Measurements from ENCODE around the gene SEMA4C. TPM values are rescaled to one million over a fixed set of nuclear protein-coding genes. Genes with fewer than 3 reads are reported as not detected.

SEMA4C gene
- polyA plus RNA-seq, 1 donor from 2014 or later = 88.7 TPM

DNA sequence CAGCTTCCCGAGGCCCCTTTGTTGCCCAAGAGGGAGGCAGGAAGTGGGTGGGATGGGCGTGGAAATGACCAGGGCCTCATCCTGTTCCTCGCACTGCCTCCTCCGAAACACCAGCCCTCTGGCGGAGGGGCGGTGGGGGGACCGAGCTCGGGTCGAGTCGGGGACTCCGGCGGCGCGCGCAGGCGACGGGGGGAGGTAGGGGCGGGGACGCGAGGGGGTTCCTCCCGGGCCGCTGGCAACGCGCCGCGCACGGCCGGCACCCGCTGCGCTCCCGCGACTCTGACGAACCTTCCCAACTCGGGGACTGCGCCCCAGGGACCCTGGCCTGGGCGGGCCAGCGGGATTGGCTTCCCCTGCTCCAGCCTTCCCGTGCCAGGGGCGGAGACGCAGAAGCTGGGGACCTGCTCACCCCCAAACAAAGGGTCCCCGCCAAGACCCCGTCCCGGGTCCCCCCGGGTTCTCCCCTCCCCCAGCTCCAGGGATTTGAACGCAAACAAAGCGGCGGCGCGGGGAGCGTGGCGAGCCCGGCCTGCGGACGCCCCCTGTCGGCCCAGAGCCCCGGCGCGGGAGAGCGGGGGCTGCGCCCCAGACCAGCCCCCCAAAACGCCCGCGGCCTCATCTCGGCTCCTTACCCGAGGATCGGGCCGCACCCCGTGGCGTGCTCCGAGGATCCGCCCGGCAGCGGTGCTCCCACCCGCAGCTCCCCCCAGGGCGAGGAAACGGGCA is 1.2 kb downstream of the SEMA4C start:
- TF ChIP-seq, protein P1, sequence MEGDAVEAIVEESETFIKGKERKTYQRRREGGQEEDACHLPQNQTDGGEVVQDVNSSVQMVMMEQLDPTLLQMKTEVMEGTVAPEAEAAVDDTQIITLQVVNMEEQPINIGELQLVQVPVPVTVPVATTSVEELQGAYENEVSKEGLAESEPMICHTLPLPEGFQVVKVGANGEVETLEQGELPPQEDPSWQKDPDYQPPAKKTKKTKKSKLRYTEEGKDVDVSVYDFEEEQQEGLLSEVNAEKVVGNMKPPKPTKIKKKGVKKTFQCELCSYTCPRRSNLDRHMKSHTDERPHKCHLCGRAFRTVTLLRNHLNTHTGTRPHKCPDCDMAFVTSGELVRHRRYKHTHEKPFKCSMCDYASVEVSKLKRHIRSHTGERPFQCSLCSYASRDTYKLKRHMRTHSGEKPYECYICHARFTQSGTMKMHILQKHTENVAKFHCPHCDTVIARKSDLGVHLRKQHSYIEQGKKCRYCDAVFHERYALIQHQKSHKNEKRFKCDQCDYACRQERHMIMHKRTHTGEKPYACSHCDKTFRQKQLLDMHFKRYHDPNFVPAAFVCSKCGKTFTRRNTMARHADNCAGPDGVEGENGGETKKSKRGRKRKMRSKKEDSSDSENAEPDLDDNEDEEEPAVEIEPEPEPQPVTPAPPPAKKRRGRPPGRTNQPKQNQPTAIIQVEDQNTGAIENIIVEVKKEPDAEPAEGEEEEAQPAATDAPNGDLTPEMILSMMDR (IDR thresholded peaks at IDR 0.05; ENCODE audit: poor library complexity, severe bottlenecking) = peak; percentile 72
- TF ChIP-seq EZH2 (IDR thresholded peaks at IDR 0.05; ENCODE audit: borderline replicate concordance, insufficient read depth, low read length, poor library complexity, severe bottlenecking) (no peak), TAF1 (IDR thresholded peaks at IDR 0.05; ENCODE audit: low read depth) (peak; percentile 59), SMC3 (conservative IDR thresholded peaks at IDR 0.05; ENCODE audit: poor library complexity) (peak; percentile 31), EP300 (conservative IDR thresholded peaks at IDR 0.05; ENCODE audit: poor library complexity, severe bottlenecking) (peak; percentile 26), POLR2AphosphoS5 (IDR thresholded peaks at IDR 0.05) (peak; percentile 71), RAD21 (conservative IDR thresholded peaks at IDR 0.05) (no peak)
- TF ChIP-seq, protein P2, sequence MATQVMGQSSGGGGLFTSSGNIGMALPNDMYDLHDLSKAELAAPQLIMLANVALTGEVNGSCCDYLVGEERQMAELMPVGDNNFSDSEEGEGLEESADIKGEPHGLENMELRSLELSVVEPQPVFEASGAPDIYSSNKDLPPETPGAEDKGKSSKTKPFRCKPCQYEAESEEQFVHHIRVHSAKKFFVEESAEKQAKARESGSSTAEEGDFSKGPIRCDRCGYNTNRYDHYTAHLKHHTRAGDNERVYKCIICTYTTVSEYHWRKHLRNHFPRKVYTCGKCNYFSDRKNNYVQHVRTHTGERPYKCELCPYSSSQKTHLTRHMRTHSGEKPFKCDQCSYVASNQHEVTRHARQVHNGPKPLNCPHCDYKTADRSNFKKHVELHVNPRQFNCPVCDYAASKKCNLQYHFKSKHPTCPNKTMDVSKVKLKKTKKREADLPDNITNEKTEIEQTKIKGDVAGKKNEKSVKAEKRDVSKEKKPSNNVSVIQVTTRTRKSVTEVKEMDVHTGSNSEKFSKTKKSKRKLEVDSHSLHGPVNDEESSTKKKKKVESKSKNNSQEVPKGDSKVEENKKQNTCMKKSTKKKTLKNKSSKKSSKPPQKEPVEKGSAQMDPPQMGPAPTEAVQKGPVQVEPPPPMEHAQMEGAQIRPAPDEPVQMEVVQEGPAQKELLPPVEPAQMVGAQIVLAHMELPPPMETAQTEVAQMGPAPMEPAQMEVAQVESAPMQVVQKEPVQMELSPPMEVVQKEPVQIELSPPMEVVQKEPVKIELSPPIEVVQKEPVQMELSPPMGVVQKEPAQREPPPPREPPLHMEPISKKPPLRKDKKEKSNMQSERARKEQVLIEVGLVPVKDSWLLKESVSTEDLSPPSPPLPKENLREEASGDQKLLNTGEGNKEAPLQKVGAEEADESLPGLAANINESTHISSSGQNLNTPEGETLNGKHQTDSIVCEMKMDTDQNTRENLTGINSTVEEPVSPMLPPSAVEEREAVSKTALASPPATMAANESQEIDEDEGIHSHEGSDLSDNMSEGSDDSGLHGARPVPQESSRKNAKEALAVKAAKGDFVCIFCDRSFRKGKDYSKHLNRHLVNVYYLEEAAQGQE (IDR thresholded peaks at IDR 0.05; ENCODE audit: borderline replicate concordance) = peak; percentile 68

DNA sequence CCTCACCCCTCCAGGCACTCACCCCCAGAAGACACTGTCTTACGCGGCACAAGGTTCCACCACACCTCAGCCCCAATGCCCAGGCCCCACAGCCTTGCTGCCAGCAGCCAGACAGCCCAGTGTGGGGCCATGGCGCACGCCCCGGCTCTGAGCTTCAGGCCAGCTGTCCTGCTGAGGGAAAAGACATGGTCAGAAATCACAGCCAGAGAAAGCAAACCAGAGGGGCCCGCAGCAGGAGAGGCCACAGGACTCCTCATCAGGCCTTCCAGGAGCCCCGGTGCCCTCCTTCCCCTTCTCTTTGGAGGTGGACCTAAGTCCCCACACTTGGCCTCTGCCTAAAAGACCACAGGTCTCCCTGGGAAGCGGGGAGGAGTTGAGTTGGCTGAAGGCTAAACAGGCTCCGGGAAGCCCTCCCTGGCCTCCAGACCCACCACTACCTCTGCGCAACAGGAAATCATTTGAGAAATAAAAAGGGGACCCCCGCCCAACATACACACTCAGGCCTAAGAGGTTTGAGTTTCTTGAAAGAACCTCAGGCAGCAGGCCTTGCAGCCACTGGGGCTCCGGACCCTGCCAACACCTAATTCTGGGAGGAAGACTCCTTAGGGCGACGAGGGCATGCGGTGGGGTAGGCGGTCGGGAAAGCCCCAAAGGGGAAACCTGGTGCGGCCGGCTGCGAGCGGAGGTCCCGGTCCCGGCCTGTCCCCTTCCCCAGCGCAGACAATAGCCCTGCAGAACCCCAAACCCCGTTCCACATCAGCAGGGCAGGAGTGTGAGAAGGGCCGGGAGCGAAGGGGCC is 1.9 kb downstream of the SEMA4C start:
- TF ChIP-seq SMC3 (conservative IDR thresholded peaks at IDR 0.05; ENCODE audit: poor library complexity) = no peak
- TF ChIP-seq POLR2AphosphoS5 (IDR thresholded peaks at IDR 0.05) = no peak
- no peak for TF ChIP-seq RAD21 (conservative IDR thresholded peaks at IDR 0.05)
- TF ChIP-seq TAF1 (IDR thresholded peaks at IDR 0.05; ENCODE audit: low read depth) = no peak
- no peak for TF ChIP-seq MXI1 (conservative IDR thresholded peaks at IDR 0.05; ENCODE audit: poor library complexity, severe bottlenecking)
- TF ChIP-seq EP300 (conservative IDR thresholded peaks at IDR 0.05; ENCODE audit: poor library complexity, severe bottlenecking) = no peak
- no peak for TF ChIP-seq EZH2 (IDR thresholded peaks at IDR 0.05; ENCODE audit: borderline replicate concordance, insufficient read depth, low read length, poor library complexity, severe bottlenecking)
- TF ChIP-seq, protein P2 (IDR thresholded peaks at IDR 0.05; ENCODE audit: borderline replicate concordance) = no peak
- TF ChIP-seq, protein P1 (IDR thresholded peaks at IDR 0.05; ENCODE audit: poor library complexity, severe bottlenecking) = no peak
- Histone ChIP-seq H3K4me2 (ENCODE audit: low read length) (peak overlapping the region; percentile 88), H3K4me3 (ENCODE audit: low read length) (peak overlapping the region; percentile 94), H4K20me1 (ENCODE audit: insufficient read depth) (peaks cover 16% of the 10 kb centered on the region), H3K79me2 (replicated peaks; ENCODE audit: insufficient read depth, low read length) (peaks cover 34% of the 10 kb centered on the region), H3K9ac (ENCODE audit: low read length) (peak overlapping the region; percentile 98), H3K9me2 (ENCODE audit: insufficient read depth, low read length) (no peaks in the 10 kb centered on the region), H3F3A (ENCODE audit: insufficient read depth, low read length, poor library complexity, severe bottlenecking) (no peaks in the 10 kb centered on the region), H2AFZ (ENCODE audit: low read depth, low read length) (peak overlapping the region; percentile 56), H3K9me3 (ENCODE audit: low read length) (no peaks in the 10 kb centered on the region), H3K27me3 (ENCODE audit: insufficient read depth, low read depth, low read length) (no peaks in the 10 kb centered on the region), H3K27ac (ENCODE audit: low read length) (peak overlapping the region; percentile 90), H3K36me3 (ENCODE audit: insufficient read depth, low read length) (no peaks in the 10 kb centered on the region)

More for the DNA sequence above, 1.2 kb downstream of the SEMA4C start:
- H3K36me3 ChIP-seq (ENCODE audit: insufficient read depth, low read length) = no peaks in the 10 kb centered on the region
- peak overlapping the region; percentile 90 for H3K27ac ChIP-seq (ENCODE audit: low read length)
- H3F3A ChIP-seq (ENCODE audit: insufficient read depth, low read length, poor library complexity, severe bottlenecking) = no peaks in the 10 kb centered on the region
- H3K79me2 ChIP-seq (replicated peaks; ENCODE audit: insufficient read depth, low read length) = peaks cover 34% of the 10 kb centered on the region
- H3K9me3 ChIP-seq (ENCODE audit: low read length) = no peaks in the 10 kb centered on the region
- peaks cover 16% of the 10 kb centered on the region for H4K20me1 ChIP-seq (ENCODE audit: insufficient read depth)
- peak overlapping the region; percentile 94 for H3K4me3 ChIP-seq (ENCODE audit: low read length)
- peak overlapping the region; percentile 98 for H3K9ac ChIP-seq (ENCODE audit: low read length)
- no peaks in the 10 kb centered on the region for H3K9me2 ChIP-seq (ENCODE audit: insufficient read depth, low read length)
- H3K4me2 ChIP-seq (ENCODE audit: low read length) = peak overlapping the region; percentile 88
- H3K27me3 ChIP-seq (ENCODE audit: insufficient read depth, low read depth, low read length) = no peaks in the 10 kb centered on the region
- H2AFZ ChIP-seq (ENCODE audit: low read depth, low read length) = peak overlapping the region; percentile 56

All from neural cell (in vitro differentiated cells).